Activated CD8-positive, alpha-beta memory T cell treated with anti-CD3 and anti-CD28 coated beads for 1 hour (primary cell): ENCODE measurements around the gene NINJ1.
A peak's percentile ranks its signal among the peaks of the same experiment; 100 is the strongest.
"Not testable (repeated sequence)": the region's sequence is repeated elsewhere in the genome, so short reads cannot be mapped to it uniquely, and the experiment has no call there.

Experiments
- DNase-seq, 2 donors: peaks; one replicate each; pipeline ENCODE4 v3.0.0-alpha.2; 2020; ENCODE audit warnings: low read depth in 1 of 2; ENCODE audit errors: extremely low read depth in 1 of 2

NINJ1 gene

GRCh38 chr9:93161786-93162562 lies 27.9 kb upstream of the NINJ1 start:
- DNase-seq = no peak

- DNase-seq = peak; percentile 19 to 48
Measured at GRCh38 chr9:93159601-93160471, 25.8 kb upstream of the NINJ1 start.

- DNase-seq = no peak
Measured at GRCh38 chr9:93156475-93157008, 22.5 kb upstream of the NINJ1 start.

GRCh38 chr9:93155716-93156474 lies 21.8 kb upstream of the NINJ1 start:
- DNase-seq = no peak

- DNase-seq = no peak
Measured at GRCh38 chr9:93154293-93154903, 20.3 kb upstream of the NINJ1 start.

- DNase-seq = no peak
Measured at GRCh38 chr9:93151097-93151784, 17.2 kb upstream of the NINJ1 start.

GRCh38 chr9:93149361-93149760 lies 15.3 kb upstream of the NINJ1 start:
- DNase-seq = no peak

GRCh38 chr9:93148721-93149120 lies 14.7 kb upstream of the NINJ1 start:
- DNase-seq = no peak

GRCh38 chr9:93147632-93148031 lies 13.6 kb upstream of the NINJ1 start:
- DNase-seq = no peak

- not testable (repeated sequence) for DNase-seq
Measured at GRCh38 chr9:93146696-93147095, 12.6 kb upstream of the NINJ1 start.

- peak; percentile 23 to 31 for DNase-seq
Measured at GRCh38 chr9:93143830-93144530, 9.9 kb upstream of the NINJ1 start.

- DNase-seq = no peak
Measured at GRCh38 chr9:93141771-93142483, 7.9 kb upstream of the NINJ1 start.

GRCh38 chr9:93139365-93140182 lies 5.5 kb upstream of the NINJ1 start:
- no peak for DNase-seq

- no peak for DNase-seq
Measured at GRCh38 chr9:93138171-93138764, 4.2 kb upstream of the NINJ1 start.

GRCh38 chr9:93137362-93137761 lies 3.3 kb upstream of the NINJ1 start:
- no peak for DNase-seq

GRCh38 chr9:93136011-93136440 lies 2.0 kb upstream of the NINJ1 start:
- DNase-seq = no peak

GRCh38 chr9:93134740-93135444 lies 841 bp upstream of the NINJ1 start:
- no peak for DNase-seq
